GM21360 (cell line): ENCODE measurements around the gene PEF1.
A peak's percentile ranks its signal among the peaks of the same experiment; 100 is the strongest.
"Not testable (repeated sequence)": the region's sequence is repeated elsewhere in the genome, so short reads cannot be mapped to it uniquely, and the experiment has no call there.

Experiments
- ATAC-seq: cut with Tn5 transposase; IDR thresholded peaks from one replicate; pipeline ENCODE4 v1.9.1; 2021; ENCODE audit warnings: mild to moderate bottlenecking, moderate library complexity; ENCODE audit not compliant: unreplicated experiment

The PEF1 gene

DNA sequence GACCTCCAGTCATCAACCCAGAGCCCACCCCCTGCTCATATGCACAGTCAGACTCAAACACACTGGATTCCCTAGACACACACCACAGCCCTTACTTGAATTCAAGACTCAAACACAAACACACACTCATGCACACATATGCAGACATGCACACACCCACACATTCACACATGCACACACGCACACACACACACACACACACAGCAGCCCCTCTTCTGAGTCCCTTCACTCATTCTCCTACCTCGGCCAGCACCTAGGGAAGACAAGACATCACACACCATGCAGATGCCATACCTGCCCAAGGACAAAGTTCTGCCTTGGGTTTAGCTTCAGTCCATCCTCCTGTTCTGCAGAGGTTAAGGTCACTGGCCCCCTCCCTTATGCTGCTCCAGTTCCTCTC, 28.7 kb downstream of the PEF1 start:
- ATAC-seq, result no peak

DNA sequence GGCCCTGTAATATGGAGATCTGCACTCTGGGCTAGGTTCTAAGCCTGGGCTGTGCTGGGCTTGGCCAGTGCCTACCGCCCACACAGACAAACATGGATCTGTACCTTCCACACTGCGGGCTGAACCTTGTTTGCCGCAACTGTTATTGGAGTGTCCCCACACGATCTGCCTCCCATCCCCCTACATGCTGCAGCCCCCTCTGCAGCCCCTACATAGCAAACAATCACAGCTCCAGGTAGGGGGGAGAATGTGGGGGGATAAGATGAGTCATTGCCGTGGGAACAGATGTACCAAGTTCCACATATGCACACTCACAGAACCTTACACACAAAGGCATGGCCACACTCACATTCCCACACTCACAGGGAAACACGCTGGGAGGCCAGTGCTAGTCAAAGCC, 29.3 kb downstream of the PEF1 start:
- ATAC-seq, result no peak

DNA sequence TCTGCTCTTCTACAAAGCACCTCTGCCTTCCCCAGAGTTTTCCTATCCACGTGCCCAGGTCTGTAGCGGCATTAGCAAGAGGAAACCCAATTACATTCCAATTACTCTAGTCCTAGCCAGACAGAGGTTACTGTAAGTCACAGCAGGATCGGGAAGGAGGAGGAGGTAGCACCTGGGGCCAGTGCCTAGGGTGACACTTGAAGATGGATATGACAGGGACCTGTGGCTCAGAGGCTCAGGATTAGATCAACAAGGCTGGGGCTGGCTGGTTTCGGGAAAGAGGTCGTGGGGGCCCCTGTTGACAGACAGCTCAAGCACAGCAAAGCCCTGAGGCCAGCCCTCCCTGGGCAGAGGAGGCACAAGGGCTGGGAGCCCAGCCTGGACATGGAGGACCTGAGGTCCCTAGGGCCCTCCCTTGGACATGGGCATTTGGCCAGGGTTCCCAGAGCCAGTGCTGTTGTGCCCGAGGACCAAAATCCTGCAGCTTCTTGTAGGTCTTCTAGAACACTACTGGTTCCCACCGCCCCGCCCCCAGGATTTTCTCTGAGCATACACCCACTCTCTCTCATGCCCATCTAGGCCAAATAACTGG, 30.2 kb downstream of the PEF1 start:
- no peak for ATAC-seq

DNA sequence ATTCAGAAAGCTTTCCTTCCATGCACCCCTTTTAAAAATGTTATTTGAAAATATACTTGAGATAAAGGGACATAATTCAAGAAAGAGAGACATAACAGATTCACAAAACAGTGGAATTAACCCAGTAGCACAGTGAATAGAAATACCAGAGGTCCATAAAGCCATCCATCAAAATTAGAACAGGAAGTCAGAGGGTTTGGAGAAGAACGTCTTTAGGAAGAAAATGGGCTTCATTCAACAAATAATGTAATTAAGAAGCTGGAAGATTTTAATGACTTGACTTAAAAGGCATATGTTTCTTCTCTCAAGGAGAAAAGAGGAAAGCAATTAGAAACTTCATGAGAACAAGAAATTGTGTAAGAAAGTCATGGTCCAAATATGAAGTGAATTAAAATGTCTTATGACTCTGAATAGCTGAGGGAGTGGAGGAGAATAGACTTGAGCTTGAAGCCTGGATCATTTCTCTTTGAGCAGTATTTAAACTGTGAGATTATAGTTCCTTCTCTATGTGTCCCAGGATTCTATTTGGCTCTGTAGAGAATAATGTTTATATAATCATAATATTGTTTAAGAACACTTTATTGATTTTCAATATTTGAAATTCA, 35.1 kb downstream of the PEF1 start:
- no peak for ATAC-seq

DNA sequence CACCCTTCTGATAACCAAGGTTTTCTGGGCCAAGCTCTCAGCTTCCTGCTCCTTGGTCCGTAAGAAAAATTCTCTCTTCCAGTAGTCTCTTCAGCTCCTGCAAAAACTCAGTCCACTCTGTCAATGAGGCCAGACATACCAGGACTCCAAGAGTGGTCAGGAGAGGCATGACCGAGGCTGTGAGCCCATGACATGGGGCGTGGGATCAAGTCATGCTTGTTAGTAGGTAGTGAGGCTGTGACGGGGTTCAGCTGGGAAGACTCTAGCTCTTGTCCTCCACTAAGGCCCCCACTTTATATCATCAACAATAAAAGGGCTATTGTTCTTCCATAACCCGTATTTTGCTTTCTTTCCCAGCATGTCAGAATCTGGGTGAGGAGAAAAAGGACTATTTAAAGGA, 37.3 kb downstream of the PEF1 start:
- no peak for ATAC-seq

DNA sequence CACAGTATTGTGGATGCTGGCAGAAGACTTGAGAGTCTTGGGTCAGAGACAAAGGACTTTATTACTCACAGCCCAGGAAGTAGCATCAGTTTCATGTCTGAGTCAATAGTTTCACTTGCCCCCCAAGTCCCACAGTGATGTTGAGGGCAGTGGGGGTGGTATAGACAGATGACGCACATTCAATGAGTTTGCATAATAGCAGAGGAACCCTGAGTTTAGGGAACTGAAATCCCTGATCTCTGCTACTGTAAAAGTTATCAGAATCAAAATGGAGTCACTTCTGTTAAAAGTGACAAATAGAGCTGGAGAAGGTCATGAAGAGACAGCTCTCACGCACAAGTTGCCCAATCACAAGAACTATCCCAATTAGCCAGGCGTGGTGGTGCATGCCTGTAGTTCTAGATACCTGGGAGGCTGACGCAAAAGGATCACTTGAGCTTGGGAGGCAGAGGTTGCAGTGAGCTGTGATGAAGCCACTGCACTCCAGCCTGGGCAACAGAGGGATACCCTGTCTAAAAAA, 38.7 kb downstream of the PEF1 start:
- peak; percentile 95 for ATAC-seq

DNA sequence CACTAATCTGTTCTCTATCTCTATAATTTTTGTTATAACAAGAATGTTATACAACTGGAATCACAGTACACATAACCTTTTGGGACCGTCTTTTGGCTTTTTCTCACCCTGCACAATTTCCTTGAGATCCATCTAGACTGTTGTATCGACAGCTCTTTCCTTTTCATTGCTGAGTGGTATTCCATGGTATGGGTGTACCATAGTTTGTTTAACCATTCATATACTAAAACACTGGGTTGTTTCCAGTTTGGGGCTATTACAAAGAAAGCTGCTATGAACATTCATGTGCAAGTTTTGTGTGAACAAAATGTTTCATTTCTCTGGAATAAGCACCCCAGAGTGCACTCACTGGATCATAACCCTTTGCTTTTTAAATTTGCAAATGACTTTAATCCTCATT, 42.6 kb downstream of the PEF1 start:
- no peak for ATAC-seq

DNA sequence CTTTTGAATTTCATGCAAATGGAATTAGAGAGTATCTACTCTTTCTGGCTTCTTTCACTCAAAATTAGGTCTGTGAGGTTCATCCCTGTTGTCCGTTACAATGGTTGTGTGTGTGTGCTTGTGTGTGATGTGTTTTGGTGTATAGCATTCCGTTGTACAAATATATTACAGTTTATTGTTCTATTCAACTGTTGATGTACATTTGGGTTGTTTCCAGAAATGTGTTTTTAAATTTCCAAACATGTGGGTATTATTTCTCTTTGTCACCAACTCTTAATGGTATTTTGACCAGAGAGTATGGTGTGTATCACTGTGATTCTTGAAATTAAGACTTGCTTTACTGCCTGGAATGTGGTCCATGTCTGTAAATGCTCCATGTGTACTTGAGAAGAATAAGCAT, 44.0 kb downstream of the PEF1 start:
- ATAC-seq, result no peak

DNA sequence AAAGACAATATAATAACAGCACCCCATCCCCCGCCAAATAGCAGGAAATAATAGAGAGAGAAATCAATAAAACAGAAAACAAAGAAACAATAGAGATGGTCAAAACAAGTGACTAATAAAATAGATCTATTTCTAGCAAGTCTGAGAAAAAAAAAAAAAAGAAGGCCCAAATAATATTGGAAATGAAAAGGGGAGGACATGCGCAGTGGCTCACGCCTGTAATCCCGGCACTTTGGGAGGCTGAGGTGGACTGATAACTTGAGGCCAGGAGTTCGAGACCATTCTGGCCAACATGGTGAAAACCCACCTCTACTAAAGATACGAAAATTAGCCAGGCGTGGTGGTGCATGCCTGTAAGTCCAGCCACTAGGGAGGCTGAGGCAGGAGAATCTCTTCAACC, 45.7 kb downstream of the PEF1 start:
- no peak for ATAC-seq

DNA sequence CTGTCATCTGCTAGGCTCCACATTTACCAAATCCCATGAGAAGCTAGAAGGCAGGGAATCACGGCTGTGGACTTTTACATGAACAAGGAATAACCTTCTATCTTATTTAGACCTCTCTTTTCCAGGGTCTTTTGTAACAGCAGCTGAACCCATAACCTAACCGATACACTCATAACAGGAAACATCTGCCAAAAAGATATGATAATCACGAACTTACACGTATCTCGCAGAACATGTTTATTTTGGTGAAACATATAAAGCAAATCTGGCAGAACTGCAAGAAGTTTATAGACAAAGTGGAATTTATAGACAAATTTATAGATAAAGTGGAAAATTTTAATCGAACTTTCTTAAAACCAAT, 48.0 kb downstream of the PEF1 start:
- ATAC-seq, result no peak

DNA sequence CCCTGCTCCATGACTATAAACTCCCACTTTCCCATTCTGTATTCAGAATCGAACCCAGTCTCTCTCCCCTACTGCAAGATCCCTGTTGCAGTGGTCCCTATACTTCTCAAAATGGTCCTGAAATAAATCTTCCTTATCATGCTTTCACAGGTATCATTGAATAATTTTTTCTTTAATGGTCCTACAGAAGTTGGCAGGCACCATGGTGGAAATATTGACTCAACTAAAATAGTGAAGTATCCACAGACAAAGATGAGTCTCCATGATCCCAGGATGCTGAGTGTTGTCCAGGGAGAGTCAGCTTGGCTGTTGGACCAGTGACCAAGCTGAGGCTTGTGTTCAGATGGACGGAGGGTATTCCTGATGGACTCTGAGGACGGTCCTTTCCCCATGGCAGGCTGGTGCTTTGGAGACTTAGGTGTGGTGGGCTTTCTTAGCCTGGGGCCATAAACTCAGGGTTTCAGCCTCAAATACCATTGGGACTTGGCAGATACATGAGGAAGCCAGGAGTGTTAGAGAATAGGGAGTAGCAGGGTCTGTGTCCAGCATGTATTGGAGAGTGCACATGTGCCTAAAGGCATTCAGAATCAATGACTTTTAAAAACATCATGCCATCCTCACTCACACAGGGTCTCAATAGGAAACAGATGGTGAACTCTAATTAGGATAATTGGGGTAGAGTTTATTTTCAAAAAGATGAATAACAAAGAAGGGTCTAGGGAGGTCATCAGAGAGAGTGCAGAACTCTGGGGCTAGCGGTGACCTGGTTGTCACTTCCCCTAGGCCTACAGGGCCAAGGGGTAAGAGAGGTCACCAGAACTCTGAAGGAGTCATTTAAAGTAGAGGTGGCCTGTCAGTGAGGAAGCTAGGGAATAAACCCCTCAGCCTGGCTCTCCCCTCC, 48.6 kb downstream of the PEF1 start:
- ATAC-seq, result no peak

DNA sequence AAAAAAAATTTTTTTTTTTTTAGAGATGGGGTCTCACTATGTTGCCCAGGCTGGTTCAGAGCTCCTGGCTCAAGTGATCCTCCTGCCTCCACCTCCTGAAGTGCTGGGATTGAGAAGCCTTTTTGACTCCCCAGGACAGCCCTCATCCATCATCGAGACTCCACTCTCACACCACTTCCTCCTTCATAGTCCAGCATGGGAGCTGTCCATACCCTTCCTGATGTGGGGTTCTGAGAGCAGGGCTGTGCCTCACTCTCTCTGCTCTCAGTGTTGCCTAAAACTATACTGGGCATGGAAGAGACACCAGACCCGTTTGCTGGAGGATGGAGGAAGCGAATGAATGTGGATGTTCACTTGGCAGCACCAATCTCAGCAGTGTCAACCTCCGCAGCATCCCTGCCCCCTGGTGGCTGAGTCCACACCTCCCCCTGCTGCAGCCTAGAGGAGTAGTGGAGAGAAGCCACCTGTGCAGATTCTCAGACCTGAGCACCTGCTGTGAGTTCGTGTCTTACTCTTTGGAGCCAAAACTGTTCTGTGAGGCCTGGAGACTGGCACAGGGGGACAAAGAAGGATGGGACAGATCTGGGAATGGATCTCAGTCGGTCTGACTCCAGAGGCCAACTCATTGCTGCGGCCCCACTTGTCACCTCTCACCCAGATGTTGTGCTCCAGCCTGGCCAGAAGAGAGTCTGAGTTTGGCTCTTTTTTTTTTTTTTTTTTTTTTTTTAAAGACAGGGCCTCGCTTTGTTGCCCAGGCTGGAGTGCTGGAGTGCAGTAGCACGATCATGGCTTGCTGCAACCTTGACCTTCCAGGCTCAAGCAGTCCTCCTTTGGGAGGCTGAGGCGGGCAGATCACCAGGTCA, 50.7 kb downstream of the PEF1 start:
- no peak for ATAC-seq

DNA sequence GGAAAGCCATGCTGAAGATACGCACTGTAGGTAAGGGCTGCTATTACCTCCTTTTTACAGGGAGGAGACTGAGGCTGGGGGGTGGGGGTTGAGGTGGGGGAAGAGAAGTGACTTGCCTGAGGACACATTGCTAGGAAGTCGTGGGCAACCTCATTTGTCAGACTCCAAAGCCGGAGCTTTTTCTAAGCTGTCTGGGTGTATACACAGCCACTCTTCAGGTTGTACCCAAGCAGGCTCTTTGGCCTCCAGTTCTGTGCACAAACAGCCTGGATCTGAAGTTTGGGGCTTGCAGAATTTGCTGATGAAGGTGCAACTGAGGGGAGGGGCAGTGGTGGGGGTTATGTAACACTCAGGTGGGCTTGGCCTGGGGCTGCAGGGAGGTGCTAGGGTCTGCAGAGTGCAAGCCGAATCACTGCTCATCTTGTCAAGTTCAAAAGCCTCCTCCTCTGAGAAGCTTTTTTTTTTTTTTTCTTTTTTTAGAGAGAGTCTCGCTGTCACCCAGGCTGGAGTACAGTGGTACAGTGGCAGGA, 51.5 kb downstream of the PEF1 start:
- ATAC-seq, result no peak

DNA sequence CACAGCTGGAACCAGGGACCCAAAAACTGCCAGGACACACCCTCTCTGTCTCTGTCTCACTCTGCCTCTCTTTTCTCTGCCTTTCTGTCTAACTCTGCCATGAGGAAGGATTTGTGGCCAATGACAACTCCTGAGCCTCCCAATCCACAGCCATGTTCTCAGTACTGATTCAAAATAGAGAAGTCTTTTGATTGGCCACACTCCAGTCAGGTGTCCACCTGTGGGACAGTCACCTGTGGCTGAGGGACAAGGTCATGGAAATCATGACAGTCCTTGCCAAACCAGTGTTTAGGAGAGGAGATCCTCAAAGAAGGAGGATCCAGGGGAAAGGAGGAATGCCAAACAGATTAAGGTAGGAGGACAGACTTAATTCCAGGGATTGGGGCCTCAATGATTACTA, 52.5 kb downstream of the PEF1 start:
- no peak for ATAC-seq

DNA sequence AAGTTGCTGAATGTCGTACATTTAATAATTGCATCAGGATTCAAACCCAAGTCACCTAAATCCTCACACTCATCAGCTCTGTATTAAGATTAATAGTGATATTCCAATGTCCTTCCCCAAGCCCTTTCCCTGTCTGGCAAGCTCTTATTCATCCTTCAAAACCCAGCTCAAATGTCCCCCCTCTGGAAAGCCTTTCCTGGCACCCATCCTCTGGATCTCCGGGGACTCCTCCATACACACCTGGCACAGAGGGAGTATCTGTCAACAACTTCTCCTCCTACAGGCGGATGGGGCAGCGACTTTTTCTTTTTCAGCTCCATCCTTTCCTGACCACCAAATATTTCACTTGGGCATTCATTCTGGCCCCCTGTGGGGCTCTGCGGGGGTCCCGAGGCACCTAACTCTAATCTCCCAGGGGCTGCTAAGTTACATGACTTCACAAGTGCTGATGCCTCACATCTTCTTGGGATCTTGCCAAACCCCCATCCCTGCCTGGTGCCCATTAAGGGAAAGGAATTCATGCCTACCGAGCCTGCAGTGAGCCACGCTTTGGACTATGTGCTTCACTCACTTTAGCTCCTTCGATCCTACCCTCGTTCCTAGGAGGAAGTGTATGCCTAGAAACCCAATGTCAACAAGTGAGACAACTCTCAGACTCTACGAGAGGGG, 53.1 kb downstream of the PEF1 start:
- ATAC-seq, result no peak

DNA sequence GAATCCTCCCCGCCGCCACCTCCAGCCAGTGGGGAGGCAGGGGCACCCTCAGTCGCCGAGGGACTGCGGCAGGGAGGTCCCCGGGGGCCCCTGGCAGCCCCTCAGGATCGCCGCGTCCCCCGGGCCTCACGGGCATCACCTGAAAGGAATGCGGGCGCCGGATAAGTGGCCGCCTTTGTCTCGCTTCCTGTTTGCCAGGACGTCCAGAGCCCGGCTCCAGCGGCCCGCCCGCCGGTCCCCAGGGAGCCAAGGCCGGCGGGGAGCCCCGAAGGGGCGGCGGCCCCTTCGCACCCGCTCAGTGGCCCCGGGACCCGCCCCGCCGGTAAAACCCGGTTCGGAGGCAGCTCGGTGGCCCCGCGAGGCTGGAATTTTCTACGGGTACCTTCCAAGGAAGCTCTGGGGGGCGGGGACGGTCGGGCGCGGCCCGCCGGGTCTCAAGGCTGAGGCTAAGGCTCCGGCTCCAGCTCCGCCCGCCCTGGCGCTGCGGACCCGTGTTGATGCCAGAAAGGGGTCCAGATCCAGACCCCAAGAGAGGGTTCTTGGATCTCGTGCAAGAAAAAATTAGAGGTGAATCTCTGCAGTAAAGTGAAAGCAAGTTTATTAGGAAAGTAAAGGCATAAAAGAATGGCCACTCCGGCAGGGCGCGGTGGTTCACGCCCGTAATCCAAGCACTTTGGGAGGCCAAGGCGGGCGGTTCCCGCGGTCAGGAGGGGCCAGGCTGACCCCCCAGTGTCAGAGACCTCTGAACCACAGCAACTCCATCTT, 55.7 kb downstream of the PEF1 start:
- no peak for ATAC-seq

DNA sequence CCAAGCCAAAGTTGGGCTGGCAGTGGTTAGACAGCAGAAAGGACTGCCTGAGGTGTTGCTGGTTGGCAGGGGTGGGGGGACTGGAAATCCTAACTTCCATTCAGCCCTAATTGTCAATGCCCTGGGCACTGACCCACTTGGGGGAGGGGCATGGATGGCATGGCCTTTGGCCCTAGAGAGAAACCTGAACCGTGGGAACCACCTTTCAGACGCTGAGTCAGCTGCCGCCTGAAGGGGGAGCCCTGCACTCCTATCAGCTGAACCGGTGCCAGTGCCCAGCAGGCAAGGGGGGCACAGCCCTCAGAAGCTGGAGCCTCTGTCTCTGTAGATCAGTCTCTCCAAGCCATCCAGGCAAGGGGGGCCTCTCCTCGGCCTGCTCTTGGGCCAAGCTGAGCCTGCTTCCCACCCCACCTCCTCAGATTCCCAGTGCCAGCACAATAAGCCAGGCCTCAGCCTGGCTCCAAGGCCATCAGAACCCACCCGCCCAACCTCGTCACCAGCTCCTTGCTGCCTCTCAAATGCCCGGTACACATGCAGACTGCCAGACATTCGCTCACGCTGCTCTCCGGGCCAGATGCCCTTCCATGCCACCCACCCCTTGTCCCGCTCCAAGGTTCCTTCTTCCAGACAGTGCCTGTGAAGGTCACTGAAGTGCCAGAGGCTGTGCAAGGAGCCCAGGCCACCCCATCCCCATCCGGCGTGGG, 56.8 kb downstream of the PEF1 start:
- no peak for ATAC-seq

DNA sequence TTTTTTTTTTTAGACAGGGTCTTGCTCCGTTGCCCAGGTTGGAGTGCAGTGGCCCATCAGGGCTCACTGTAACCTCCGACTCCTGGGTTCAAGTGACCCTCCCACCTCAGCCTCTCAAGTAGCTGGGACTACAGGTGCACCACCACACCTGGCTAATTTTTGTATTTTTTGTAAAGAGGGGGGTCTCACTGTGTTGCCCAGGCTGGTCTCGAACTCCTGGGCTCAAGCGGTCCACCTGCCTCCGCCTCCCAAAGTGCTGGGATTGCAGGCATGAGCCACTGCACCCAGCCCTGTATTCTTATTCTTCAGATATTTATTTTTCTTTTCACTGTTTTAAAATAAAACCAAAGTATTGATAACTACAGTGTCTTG, 57.4 kb downstream of the PEF1 start:
- ATAC-seq, result not testable (repeated sequence)
